ENCODE measurements around the gene CDON.

The CDON gene

GRCh38 chr11:125940145-125940544 is 122.5 kb downstream of the CDON start:
- no peak overlapping the region for H3K4me3 ChIP-seq (replicated peaks; ENCODE audit: low read depth, low read length)
- no peak for DNase-seq (ENCODE audit: extremely low read depth, insufficient read length)
- no peaks in the 10 kb centered on the region for H3K36me3 ChIP-seq (ENCODE audit: control insufficient read depth, insufficient read depth, low read length)
- no peaks in the 10 kb centered on the region; the same call in 1 of the 2 replicates for H3K27me3 ChIP-seq (replicated peaks; ENCODE audit: control insufficient read depth, insufficient read depth, low read length)
- TF ChIP-seq CTCF (IDR thresholded peaks at IDR 0.05; ENCODE audit: insufficient read depth, low read length, poor library complexity, severe bottlenecking): no peak

GRCh38 chr11:125939081-125939521 is 123.6 kb downstream of the CDON start:
- no peak for TF ChIP-seq CTCF (IDR thresholded peaks at IDR 0.05; ENCODE audit: insufficient read depth, low read length, poor library complexity, severe bottlenecking)
- DNase-seq (ENCODE audit: extremely low read depth, insufficient read length): no peak
- no peaks in the 10 kb centered on the region; the same call in none of the 2 replicates for H3K27me3 ChIP-seq (replicated peaks; ENCODE audit: control insufficient read depth, insufficient read depth, low read length)

GRCh38 chr11:125938418-125938817 is 124.2 kb downstream of the CDON start:
- Histone ChIP-seq H3K27me3 (replicated peaks; ENCODE audit: control insufficient read depth, insufficient read depth, low read length) (no peaks in the 10 kb centered on the region; the same call in 1 of the 2 replicates), H3K4me3 (replicated peaks; ENCODE audit: low read depth, low read length) (no peak overlapping the region), H3K36me3 (ENCODE audit: control insufficient read depth, insufficient read depth, low read length) (no peaks in the 10 kb centered on the region)
- TF ChIP-seq CTCF (IDR thresholded peaks at IDR 0.05; ENCODE audit: insufficient read depth, low read length, poor library complexity, severe bottlenecking): no peak
- no peak for DNase-seq (ENCODE audit: extremely low read depth, insufficient read length)

More at GRCh38 chr11:125939081-125939521, 123.6 kb downstream of the CDON start:
- H3K36me3 ChIP-seq (ENCODE audit: control insufficient read depth, insufficient read depth, low read length): no peaks in the 10 kb centered on the region
- H3K4me3 ChIP-seq (replicated peaks; ENCODE audit: low read depth, low read length): no peak overlapping the region

GRCh38 chr11:125935618-125936199 is 127.0 kb downstream of the CDON start:
- Histone ChIP-seq H3K4me3 (replicated peaks; ENCODE audit: low read depth, low read length) (no peak overlapping the region), H3K36me3 (ENCODE audit: control insufficient read depth, insufficient read depth, low read length) (no peaks in the 10 kb centered on the region), H3K27me3 (replicated peaks; ENCODE audit: control insufficient read depth, insufficient read depth, low read length) (no peaks in the 10 kb centered on the region; the same call in none of the 2 replicates)
- no peak for TF ChIP-seq CTCF (IDR thresholded peaks at IDR 0.05; ENCODE audit: insufficient read depth, low read length, poor library complexity, severe bottlenecking)
- no peak for DNase-seq (ENCODE audit: extremely low read depth, insufficient read length)

GRCh38 chr11:125935056-125935455 is 127.6 kb downstream of the CDON start:
- Histone ChIP-seq H3K27me3 (replicated peaks; ENCODE audit: control insufficient read depth, insufficient read depth, low read length) (no peaks in the 10 kb centered on the region; the same call in none of the 2 replicates), H3K36me3 (ENCODE audit: control insufficient read depth, insufficient read depth, low read length) (no peaks in the 10 kb centered on the region), H3K4me3 (replicated peaks; ENCODE audit: low read depth, low read length) (no peak overlapping the region)
- no peak for DNase-seq (ENCODE audit: extremely low read depth, insufficient read length)
- no peak for TF ChIP-seq CTCF (IDR thresholded peaks at IDR 0.05; ENCODE audit: insufficient read depth, low read length, poor library complexity, severe bottlenecking)

Measured in GM06990 (cell line).